HEK293T (cell line): ENCODE data around the gene SPATA25.

Experiments used
- ARNT ChIP-seq: fragments of 450-650 bp; IDR thresholded peaks from 2 replicates; pipeline ENCODE4 v1.6.1; 2017; ENCODE audit warnings: mild to moderate bottlenecking
- FOXA1 ChIP-seq: fragments of 450-650 bp; IDR thresholded peaks from 2 replicates; pipeline ENCODE4 v1.6.1; 2016; ENCODE audit warnings: mild to moderate bottlenecking
- PKNOX1 ChIP-seq: fragments of 450-650 bp; IDR thresholded peaks from 2 replicates; pipeline ENCODE4 v1.6.1; 2016
- ZNF384 ChIP-seq: fragments of 450-650 bp; IDR thresholded peaks from 2 replicates; pipeline ENCODE4 v1.6.1; 2016

GRCh38 chr20:45899046-45899835 lies 11.8 kb upstream of the SPATA25 start:
- TF ChIP-seq ZNF384 (no peak), ARNT (no peak), PKNOX1 (no peak), FOXA1 (no peak)
